H9 (cell line): Measurements from ENCODE around the gene PRR23A. TPM values are rescaled to one million over a fixed set of nuclear protein-coding genes. Genes with fewer than 3 reads are reported as not detected.

Experiments
- DNase-seq: peaks from one replicate; pipeline ENCODE4 v3.0.0-alpha.2; 2017
- H2AFZ ChIP-seq: one replicate; pipeline ENCODE4 v1.6.1; 2013; ENCODE audit warnings: mild to moderate bottlenecking, low read length, control low read depth, moderate library complexity
- H2AK5ac ChIP-seq: 2 replicates; pipeline ENCODE4 v1.6.1; 2013; ENCODE audit warnings: low read length, control low read depth, mixed read lengths; ENCODE audit not compliant: insufficient read length
- H2BK120ac ChIP-seq: one replicate; pipeline ENCODE4 v1.6.1; 2013; ENCODE audit warnings: low read depth, mild to moderate bottlenecking, low read length, control low read depth, inconsistent platforms; ENCODE audit not compliant: poor library complexity, severe bottlenecking
- H2BK12ac ChIP-seq: 2 replicates; pipeline ENCODE4 v1.6.1; 2013; ENCODE audit warnings: low read length, control low read depth, mixed read lengths, low read depth; ENCODE audit not compliant: insufficient read length
- H2BK15ac ChIP-seq: 2 replicates; pipeline ENCODE4 v1.6.1; 2013; ENCODE audit warnings: low read depth, low read length, control low read depth
- H2BK20ac ChIP-seq: one replicate; pipeline ENCODE4 v1.6.1; 2013; ENCODE audit warnings: low read depth, mild to moderate bottlenecking, low read length, control low read depth, inconsistent platforms; ENCODE audit not compliant: poor library complexity, severe bottlenecking
- H2BK5ac ChIP-seq: 2 replicates; pipeline ENCODE4 v1.6.1; 2013; ENCODE audit warnings: low read length, control low read depth, mixed read lengths; ENCODE audit not compliant: insufficient read length
- H3K14ac ChIP-seq: 2 replicates; pipeline ENCODE4 v1.6.1; 2013; ENCODE audit warnings: low read length, control low read depth; ENCODE audit not compliant: insufficient read depth
- H3K18ac ChIP-seq: 2 replicates; pipeline ENCODE4 v1.6.1; 2013; ENCODE audit warnings: low read depth, mild to moderate bottlenecking, mixed read lengths, low read length, control low read depth; ENCODE audit not compliant: insufficient read length
- H3K23ac ChIP-seq: 2 replicates; pipeline ENCODE4 v1.6.1; 2013; ENCODE audit warnings: low read length, control low read depth, mixed read lengths, low read depth; ENCODE audit not compliant: insufficient read length
- H3K23me2 ChIP-seq: 2 replicates; pipeline ENCODE4 v1.6.1; 2013; ENCODE audit warnings: low read depth, mild to moderate bottlenecking, mixed read lengths, low read length, control low read depth; ENCODE audit not compliant: insufficient read length, poor library complexity, severe bottlenecking
- H3K27ac ChIP-seq: 2 replicates; pipeline ENCODE4 v1.5.1; 2013; ENCODE audit warnings: low read length, control low read depth, mixed read lengths, low read depth; ENCODE audit not compliant: insufficient read length
- H3K27me3 ChIP-seq: 2 replicates; pipeline ENCODE4 v1.6.1; 2013; ENCODE audit warnings: low read length, control low read depth, inconsistent platforms; ENCODE audit not compliant: insufficient read depth
- H3K4ac ChIP-seq: 2 replicates; pipeline ENCODE4 v1.6.1; 2013; ENCODE audit warnings: low read depth, mild to moderate bottlenecking, control low read depth, inconsistent platforms, low read length, moderate library complexity
- H3K4me1 ChIP-seq: 2 replicates; pipeline ENCODE4 v1.6.1; 2013; ENCODE audit warnings: low read length, control low read depth, inconsistent platforms; ENCODE audit not compliant: insufficient read depth
- H3K4me2 ChIP-seq: 2 replicates; pipeline ENCODE4 v1.6.1; 2013; ENCODE audit warnings: low read length, control low read depth, mixed read lengths; ENCODE audit not compliant: insufficient read length, insufficient read depth
- H3K56ac ChIP-seq: 2 replicates; pipeline ENCODE4 v1.6.1; 2013; ENCODE audit warnings: low read depth, mild to moderate bottlenecking, mixed read lengths, low read length, control low read depth; ENCODE audit not compliant: insufficient read length
- H3K79me1 ChIP-seq: 2 replicates; pipeline ENCODE4 v1.6.1; 2013; ENCODE audit warnings: low read depth, mild to moderate bottlenecking, moderate library complexity, low read length, control low read depth, inconsistent platforms; ENCODE audit not compliant: insufficient read depth, poor library complexity, severe bottlenecking
- H3K79me2 ChIP-seq: 2 replicates; pipeline ENCODE4 v1.6.1; 2013; ENCODE audit warnings: low read length, control low read depth, inconsistent platforms; ENCODE audit not compliant: insufficient read depth
- H3K9ac ChIP-seq: 2 replicates; pipeline ENCODE4 v1.6.1; 2013; ENCODE audit warnings: low read length, control low read depth, mixed read lengths; ENCODE audit not compliant: insufficient read length; ENCODE audit errors: extremely low read depth
- H3K9me3 ChIP-seq: one replicate; pipeline ENCODE4 v1.6.1; 2013; ENCODE audit warnings: low read depth, low read length, inconsistent platforms; ENCODE audit not compliant: control insufficient read depth
- H3T11ph ChIP-seq: one replicate; pipeline ENCODE4 v1.6.1; 2013; ENCODE audit warnings: mild to moderate bottlenecking, low read length, control low read depth, inconsistent platforms
- H4K20me1 ChIP-seq: one replicate; pipeline ENCODE4 v1.6.1; 2013; ENCODE audit not compliant: control insufficient read depth, insufficient read length, insufficient read depth
- H4K5ac ChIP-seq: 2 replicates; pipeline ENCODE4 v1.6.1; 2013; ENCODE audit warnings: low read depth, mild to moderate bottlenecking, mixed read lengths, low read length, control low read depth; ENCODE audit not compliant: insufficient read length
- H4K8ac ChIP-seq: replicated peaks from 2 replicates; pipeline ENCODE4 v1.6.1; 2013; ENCODE audit warnings: low read length, control low read depth, mixed read lengths, low read depth; ENCODE audit not compliant: insufficient read length
- H4K91ac ChIP-seq: 2 replicates; pipeline ENCODE4 v1.6.1; 2013; ENCODE audit warnings: low read depth, mild to moderate bottlenecking, moderate library complexity, mixed read lengths, low read length, control low read depth; ENCODE audit not compliant: insufficient read length
- H3K27ac Mint-ChIP-seq, 3 experiments: 2 replicates in 2 of 3; 3 replicates in 1 of 3; pipeline ENCODE4 v1.8.0; 2020 to 2021; ENCODE audit warnings: mixed read lengths in 3 of 3, mild to moderate bottlenecking in 1 of 3, moderate library complexity in 1 of 3
- H3K27me3 Mint-ChIP-seq: 2 replicates; pipeline ENCODE4 v1.8.0; 2021; ENCODE audit warnings: low read depth, mild to moderate bottlenecking, moderate library complexity, mixed read lengths
- H3K36me3 Mint-ChIP-seq, 3 experiments: 2 replicates in 2 of 3; 3 replicates in 1 of 3; pipeline ENCODE4 v1.8.0; 2020 to 2021; ENCODE audit warnings: low read depth in 3 of 3, mixed read lengths in 3 of 3; ENCODE audit not compliant: insufficient read depth in 1 of 3
- H3K4me1 Mint-ChIP-seq, 2 experiments: 2 replicates each; pipeline ENCODE4 v1.8.0; 2020; ENCODE audit warnings: mixed read lengths in 2 of 2
- H3K4me3 Mint-ChIP-seq, 2 experiments: 2 replicates in 1 of 2; 3 replicates in 1 of 2; pipeline ENCODE4 v1.8.0; 2020 to 2021; ENCODE audit warnings: mild to moderate bottlenecking in 2 of 2, mixed read lengths in 2 of 2, moderate library complexity in 1 of 2
- H3K9me3 Mint-ChIP-seq, 2 experiments: 2 replicates in 1 of 2; 3 replicates in 1 of 2; pipeline ENCODE4 v1.8.0; 2020; ENCODE audit warnings: mild to moderate bottlenecking in 2 of 2, mixed read lengths in 2 of 2, moderate library complexity in 1 of 2
- CTCF ChIP-seq: fragments of 200-600 bp; sonication (generic); conservative IDR thresholded peaks from 3 replicates; pipeline ENCODE4 v1.8.0; 2021; ENCODE audit warnings: antibody characterized with exemption, mild to moderate bottlenecking
- WGBS: extraction: QIAGEN DNeasy Blood & Tissue Kit; methylation state at CpG from one replicate; pipeline ENCODE4 v1.1.7; 2013; ENCODE audit warnings: missing lambda C conversion rate, low lambda C conversion rate, mixed read lengths; ENCODE audit not compliant: insufficient read length; ENCODE audit errors: extremely low coverage; 5-methylcytosine and 5-hydroxymethylcytosine counted together
- total RNA-seq: library from RNA; stranded (reverse); gene quantifications from 2 replicates; pipeline ENCODE4 v1.2.1, GENCODE V29; 2021

PRR23A gene
- total RNA-seq, 1 experiment from 2014 or later = not detected

GRCh38 chr3:138975351-138975750 is 30.7 kb downstream of the PRR23A start:
- no peaks in the 10 kb centered on the region for H3K36me3 Mint-ChIP-seq
- no peaks in the 10 kb centered on the region for H3K23me2 ChIP-seq
- no peaks in the 10 kb centered on the region for H3K4me1 Mint-ChIP-seq
- H2BK120ac ChIP-seq = no peak overlapping the region
- peaks cover 14% of the 10 kb centered on the region for H3K27me3 Mint-ChIP-seq
- H4K5ac ChIP-seq = no peak overlapping the region
- no peaks in the 10 kb centered on the region for H3K79me2 ChIP-seq
- H4K91ac ChIP-seq = no peak overlapping the region
- no peak overlapping the region for H2BK5ac ChIP-seq
- no peak overlapping the region for H2BK15ac ChIP-seq
- H3K56ac ChIP-seq = no peak overlapping the region
- no peak overlapping the region for H3K14ac ChIP-seq
- DNase-seq = no peak
- no peaks in the 10 kb centered on the region for H3K9me3 ChIP-seq
- no peaks in the 10 kb centered on the region for H4K20me1 ChIP-seq
- H2AFZ ChIP-seq = no peak overlapping the region
- no peak overlapping the region for H3K4ac ChIP-seq
- H3K9me3 Mint-ChIP-seq = no peaks in the 10 kb centered on the region
- H3K18ac ChIP-seq = no peak overlapping the region
- H3T11ph ChIP-seq = no peak overlapping the region
- H3K4me3 Mint-ChIP-seq = no peak overlapping the region
- WGBS = no CpG with 5 or more reads among the region's 8 CpGs
- H3K27ac Mint-ChIP-seq = no peak overlapping the region
- no peak overlapping the region for H2BK12ac ChIP-seq
- no peaks in the 10 kb centered on the region for H3K79me1 ChIP-seq
- no peak overlapping the region for H3K23ac ChIP-seq
- TF ChIP-seq CTCF = no peak
- no peaks in the 10 kb centered on the region for H3K27me3 ChIP-seq
- no peaks in the 10 kb centered on the region for H3K4me1 ChIP-seq
- H2AK5ac ChIP-seq = no peak overlapping the region
- H3K4me2 ChIP-seq = no peak overlapping the region
- H3K27ac ChIP-seq = no peak overlapping the region
- H4K8ac ChIP-seq = no peak overlapping the region
- no peak overlapping the region for H2BK20ac ChIP-seq
- H3K9ac ChIP-seq = no peak overlapping the region
